Measurements from ENCODE around the gene CLIC1.

CLIC1 gene

GRCh38 chr6:31765910-31766794 is 29.8 kb upstream of the CLIC1 start:
- Histone ChIP-seq H3K4me1 (ENCODE audit: control insufficient read depth, insufficient read depth, low read length) (no peaks in the 10 kb centered on the region), H3K9ac (ENCODE audit: low read length) (no peak overlapping the region), H3K9me3 (ENCODE audit: control insufficient read depth, low read length) (no peaks in the 10 kb centered on the region), H3K4me3 (ENCODE audit: low read length) (peak overlapping the region; percentile 33), H3K27me3 (replicated peaks; ENCODE audit: control insufficient read depth, insufficient read depth, low read length) (peaks cover 7% of the 10 kb centered on the region), H3K36me3 (ENCODE audit: control insufficient read depth, insufficient read depth, low read length, severe bottlenecking) (no peaks in the 10 kb centered on the region)
- peak; percentile 38 for DNase-seq (ENCODE audit: low read depth)

GRCh38 chr6:31765559-31765909 is 29.2 kb upstream of the CLIC1 start:
- no peaks in the 10 kb centered on the region for H3K4me1 ChIP-seq (ENCODE audit: control insufficient read depth, insufficient read depth, low read length)
- no peak overlapping the region for H3K4me3 ChIP-seq (ENCODE audit: low read length)
- DNase-seq (ENCODE audit: low read depth), result no peak
- no peaks in the 10 kb centered on the region for H3K9me3 ChIP-seq (ENCODE audit: control insufficient read depth, low read length)
- no peak overlapping the region for H3K9ac ChIP-seq (ENCODE audit: low read length)
- H3K36me3 ChIP-seq (ENCODE audit: control insufficient read depth, insufficient read depth, low read length, severe bottlenecking), result no peaks in the 10 kb centered on the region
- H3K27me3 ChIP-seq (replicated peaks; ENCODE audit: control insufficient read depth, insufficient read depth, low read length), result peaks cover 7% of the 10 kb centered on the region

GRCh38 chr6:31764198-31764597 is 27.9 kb upstream of the CLIC1 start:
- Histone ChIP-seq H3K9ac (ENCODE audit: low read length) (no peak overlapping the region), H3K9me3 (ENCODE audit: control insufficient read depth, low read length) (no peaks in the 10 kb centered on the region), H3K4me1 (ENCODE audit: control insufficient read depth, insufficient read depth, low read length) (no peaks in the 10 kb centered on the region), H3K4me3 (ENCODE audit: low read length) (no peak overlapping the region), H3K27me3 (replicated peaks; ENCODE audit: control insufficient read depth, insufficient read depth, low read length) (peaks cover 7% of the 10 kb centered on the region), H3K36me3 (ENCODE audit: control insufficient read depth, insufficient read depth, low read length, severe bottlenecking) (no peaks in the 10 kb centered on the region)
- no peak for DNase-seq (ENCODE audit: low read depth)

- H3K4me1 ChIP-seq (ENCODE audit: control insufficient read depth, insufficient read depth, low read length), result no peaks in the 10 kb centered on the region
- peak; percentile 47 for DNase-seq (ENCODE audit: low read depth)
- H3K9me3 ChIP-seq (ENCODE audit: control insufficient read depth, low read length), result no peaks in the 10 kb centered on the region
- no peaks in the 10 kb centered on the region for H3K36me3 ChIP-seq (ENCODE audit: control insufficient read depth, insufficient read depth, low read length, severe bottlenecking)
- H3K4me3 ChIP-seq (ENCODE audit: low read length), result no peak overlapping the region
- H3K27me3 ChIP-seq (replicated peaks; ENCODE audit: control insufficient read depth, insufficient read depth, low read length), result peaks cover 7% of the 10 kb centered on the region
- H3K9ac ChIP-seq (ENCODE audit: low read length), result no peak overlapping the region
Observed at GRCh38 chr6:31763619-31763940, 27.2 kb upstream of the CLIC1 start.

- Histone ChIP-seq H3K9ac (ENCODE audit: low read length) (no peak overlapping the region), H3K4me3 (ENCODE audit: low read length) (no peak overlapping the region), H3K27me3 (replicated peaks; ENCODE audit: control insufficient read depth, insufficient read depth, low read length) (peaks cover 7% of the 10 kb centered on the region), H3K9me3 (ENCODE audit: control insufficient read depth, low read length) (no peaks in the 10 kb centered on the region), H3K4me1 (ENCODE audit: control insufficient read depth, insufficient read depth, low read length) (no peaks in the 10 kb centered on the region), H3K36me3 (ENCODE audit: control insufficient read depth, insufficient read depth, low read length, severe bottlenecking) (no peaks in the 10 kb centered on the region)
- DNase-seq (ENCODE audit: low read depth), result no peak
Observed at GRCh38 chr6:31762878-31763618, 26.7 kb upstream of the CLIC1 start.

- Histone ChIP-seq H3K27me3 (replicated peaks; ENCODE audit: control insufficient read depth, insufficient read depth, low read length) (peaks cover 7% of the 10 kb centered on the region), H3K9ac (ENCODE audit: low read length) (no peak within 1 kb of the TSS), H3K9me3 (ENCODE audit: control insufficient read depth, low read length) (no peaks in the 10 kb centered on the region), H3K4me3 (ENCODE audit: low read length) (no peak within 1 kb of the TSS), H3K36me3 (ENCODE audit: control insufficient read depth, insufficient read depth, low read length, severe bottlenecking) (no peaks in the 10 kb centered on the region), H3K4me1 (ENCODE audit: control insufficient read depth, insufficient read depth, low read length) (no peaks in the 10 kb centered on the region)
- no peak for DNase-seq (ENCODE audit: low read depth)
Observed at GRCh38 chr6:31762356-31762755, 26.0 kb upstream of the CLIC1 start, which contains the start of gene SAPCD1. Gene SAPCD1 (plus strand): TSS chr6:31762656. CDS start chr6:31763055, 399 bp downstream.

GRCh38 chr6:31761343-31761742 is 25.0 kb upstream of the CLIC1 start:
- H3K9ac ChIP-seq (ENCODE audit: low read length), result no peak overlapping the region
- H3K36me3 ChIP-seq (ENCODE audit: control insufficient read depth, insufficient read depth, low read length, severe bottlenecking), result no peaks in the 10 kb centered on the region
- no peak overlapping the region for H3K4me3 ChIP-seq (ENCODE audit: low read length)
- H3K27me3 ChIP-seq (replicated peaks; ENCODE audit: control insufficient read depth, insufficient read depth, low read length), result peaks cover 4% of the 10 kb centered on the region
- H3K9me3 ChIP-seq (ENCODE audit: control insufficient read depth, low read length), result no peaks in the 10 kb centered on the region
- DNase-seq (ENCODE audit: low read depth), result no peak
- H3K4me1 ChIP-seq (ENCODE audit: control insufficient read depth, insufficient read depth, low read length), result no peaks in the 10 kb centered on the region

GRCh38 chr6:31760790-31761189 is 24.5 kb upstream of the CLIC1 start:
- no peak for DNase-seq (ENCODE audit: low read depth)
- Histone ChIP-seq H3K4me3 (ENCODE audit: low read length) (no peak overlapping the region), H3K9me3 (ENCODE audit: control insufficient read depth, low read length) (no peaks in the 10 kb centered on the region), H3K9ac (ENCODE audit: low read length) (no peak overlapping the region), H3K36me3 (ENCODE audit: control insufficient read depth, insufficient read depth, low read length, severe bottlenecking) (no peaks in the 10 kb centered on the region), H3K4me1 (ENCODE audit: control insufficient read depth, insufficient read depth, low read length) (no peaks in the 10 kb centered on the region), H3K27me3 (replicated peaks; ENCODE audit: control insufficient read depth, insufficient read depth, low read length) (peaks cover under 1% of the 10 kb centered on the region)

GRCh38 chr6:31758281-31758680 is 22.0 kb upstream of the CLIC1 start:
- DNase-seq (ENCODE audit: low read depth), result no peak
- Histone ChIP-seq H3K4me1 (ENCODE audit: control insufficient read depth, insufficient read depth, low read length) (no peaks in the 10 kb centered on the region), H3K9me3 (ENCODE audit: control insufficient read depth, low read length) (no peaks in the 10 kb centered on the region), H3K36me3 (ENCODE audit: control insufficient read depth, insufficient read depth, low read length, severe bottlenecking) (no peaks in the 10 kb centered on the region), H3K9ac (ENCODE audit: low read length) (no peak overlapping the region), H3K27me3 (replicated peaks; ENCODE audit: control insufficient read depth, insufficient read depth, low read length) (no peaks in the 10 kb centered on the region), H3K4me3 (ENCODE audit: low read length) (no peak overlapping the region)

GRCh38 chr6:31752739-31753319 is 16.5 kb upstream of the CLIC1 start:
- DNase-seq (ENCODE audit: low read depth), result peak; percentile 53

GRCh38 chr6:31750411-31751022 is 14.2 kb upstream of the CLIC1 start:
- Histone ChIP-seq H3K4me1 (ENCODE audit: control insufficient read depth, insufficient read depth, low read length) (peaks cover 15% of the 10 kb centered on the region), H3K27me3 (replicated peaks; ENCODE audit: control insufficient read depth, insufficient read depth, low read length) (no peaks in the 10 kb centered on the region)

More at GRCh38 chr6:31752739-31753319, 16.5 kb upstream of the CLIC1 start:
- no peak overlapping the region for H3K9ac ChIP-seq (ENCODE audit: low read length)
- no peaks in the 10 kb centered on the region for H3K27me3 ChIP-seq (replicated peaks; ENCODE audit: control insufficient read depth, insufficient read depth, low read length)
- H3K4me1 ChIP-seq (ENCODE audit: control insufficient read depth, insufficient read depth, low read length), result peaks cover 7% of the 10 kb centered on the region
- H3K36me3 ChIP-seq (ENCODE audit: control insufficient read depth, insufficient read depth, low read length, severe bottlenecking), result no peaks in the 10 kb centered on the region
- no peaks in the 10 kb centered on the region for H3K9me3 ChIP-seq (ENCODE audit: control insufficient read depth, low read length)
- H3K4me3 ChIP-seq (ENCODE audit: low read length), result no peak overlapping the region

More at GRCh38 chr6:31750411-31751022, 14.2 kb upstream of the CLIC1 start:
- Histone ChIP-seq H3K9me3 (ENCODE audit: control insufficient read depth, low read length) (no peaks in the 10 kb centered on the region), H3K4me3 (ENCODE audit: low read length) (no peak overlapping the region), H3K9ac (ENCODE audit: low read length) (no peak overlapping the region), H3K36me3 (ENCODE audit: control insufficient read depth, insufficient read depth, low read length, severe bottlenecking) (no peaks in the 10 kb centered on the region)
- no peak for DNase-seq (ENCODE audit: low read depth)
